H9 (cell line): ENCODE results near the gene CDH23. TPM values are rescaled to one million over a fixed set of nuclear protein-coding genes. Genes with fewer than 3 reads are reported as not detected.

Experiments
- DNase-seq: peaks from one replicate; pipeline ENCODE4 v3.0.0-alpha.2; 2017
- H2AFZ ChIP-seq: one replicate; pipeline ENCODE4 v1.6.1; 2013; ENCODE audit warnings: mild to moderate bottlenecking, low read length, control low read depth, moderate library complexity
- H2AK5ac ChIP-seq: 2 replicates; pipeline ENCODE4 v1.6.1; 2013; ENCODE audit warnings: low read length, control low read depth, mixed read lengths; ENCODE audit not compliant: insufficient read length
- H2BK120ac ChIP-seq: one replicate; pipeline ENCODE4 v1.6.1; 2013; ENCODE audit warnings: low read depth, mild to moderate bottlenecking, low read length, control low read depth, inconsistent platforms; ENCODE audit not compliant: poor library complexity, severe bottlenecking
- H2BK12ac ChIP-seq: 2 replicates; pipeline ENCODE4 v1.6.1; 2013; ENCODE audit warnings: low read length, control low read depth, mixed read lengths, low read depth; ENCODE audit not compliant: insufficient read length
- H2BK15ac ChIP-seq: 2 replicates; pipeline ENCODE4 v1.6.1; 2013; ENCODE audit warnings: low read depth, low read length, control low read depth
- H2BK20ac ChIP-seq: one replicate; pipeline ENCODE4 v1.6.1; 2013; ENCODE audit warnings: low read depth, mild to moderate bottlenecking, low read length, control low read depth, inconsistent platforms; ENCODE audit not compliant: poor library complexity, severe bottlenecking
- H2BK5ac ChIP-seq: 2 replicates; pipeline ENCODE4 v1.6.1; 2013; ENCODE audit warnings: low read length, control low read depth, mixed read lengths; ENCODE audit not compliant: insufficient read length
- H3K14ac ChIP-seq: 2 replicates; pipeline ENCODE4 v1.6.1; 2013; ENCODE audit warnings: low read length, control low read depth; ENCODE audit not compliant: insufficient read depth
- H3K18ac ChIP-seq: 2 replicates; pipeline ENCODE4 v1.6.1; 2013; ENCODE audit warnings: low read depth, mild to moderate bottlenecking, mixed read lengths, low read length, control low read depth; ENCODE audit not compliant: insufficient read length
- H3K23ac ChIP-seq: 2 replicates; pipeline ENCODE4 v1.6.1; 2013; ENCODE audit warnings: low read length, control low read depth, mixed read lengths, low read depth; ENCODE audit not compliant: insufficient read length
- H3K23me2 ChIP-seq: 2 replicates; pipeline ENCODE4 v1.6.1; 2013; ENCODE audit warnings: low read depth, mild to moderate bottlenecking, mixed read lengths, low read length, control low read depth; ENCODE audit not compliant: insufficient read length, poor library complexity, severe bottlenecking
- H3K27ac ChIP-seq: 2 replicates; pipeline ENCODE4 v1.5.1; 2013; ENCODE audit warnings: low read length, control low read depth, mixed read lengths, low read depth; ENCODE audit not compliant: insufficient read length
- H3K27me3 ChIP-seq: 2 replicates; pipeline ENCODE4 v1.6.1; 2013; ENCODE audit warnings: low read length, control low read depth, inconsistent platforms; ENCODE audit not compliant: insufficient read depth
- H3K4ac ChIP-seq: 2 replicates; pipeline ENCODE4 v1.6.1; 2013; ENCODE audit warnings: low read depth, mild to moderate bottlenecking, control low read depth, inconsistent platforms, low read length, moderate library complexity
- H3K4me1 ChIP-seq: 2 replicates; pipeline ENCODE4 v1.6.1; 2013; ENCODE audit warnings: low read length, control low read depth, inconsistent platforms; ENCODE audit not compliant: insufficient read depth
- H3K4me2 ChIP-seq: 2 replicates; pipeline ENCODE4 v1.6.1; 2013; ENCODE audit warnings: low read length, control low read depth, mixed read lengths; ENCODE audit not compliant: insufficient read length, insufficient read depth
- H3K56ac ChIP-seq: 2 replicates; pipeline ENCODE4 v1.6.1; 2013; ENCODE audit warnings: low read depth, mild to moderate bottlenecking, mixed read lengths, low read length, control low read depth; ENCODE audit not compliant: insufficient read length
- H3K79me1 ChIP-seq: 2 replicates; pipeline ENCODE4 v1.6.1; 2013; ENCODE audit warnings: low read depth, mild to moderate bottlenecking, moderate library complexity, low read length, control low read depth, inconsistent platforms; ENCODE audit not compliant: insufficient read depth, poor library complexity, severe bottlenecking
- H3K79me2 ChIP-seq: 2 replicates; pipeline ENCODE4 v1.6.1; 2013; ENCODE audit warnings: low read length, control low read depth, inconsistent platforms; ENCODE audit not compliant: insufficient read depth
- H3K9ac ChIP-seq: 2 replicates; pipeline ENCODE4 v1.6.1; 2013; ENCODE audit warnings: low read length, control low read depth, mixed read lengths; ENCODE audit not compliant: insufficient read length; ENCODE audit errors: extremely low read depth
- H3K9me3 ChIP-seq: one replicate; pipeline ENCODE4 v1.6.1; 2013; ENCODE audit warnings: low read depth, low read length, inconsistent platforms; ENCODE audit not compliant: control insufficient read depth
- H3T11ph ChIP-seq: one replicate; pipeline ENCODE4 v1.6.1; 2013; ENCODE audit warnings: mild to moderate bottlenecking, low read length, control low read depth, inconsistent platforms
- H4K20me1 ChIP-seq: one replicate; pipeline ENCODE4 v1.6.1; 2013; ENCODE audit not compliant: control insufficient read depth, insufficient read length, insufficient read depth
- H4K5ac ChIP-seq: 2 replicates; pipeline ENCODE4 v1.6.1; 2013; ENCODE audit warnings: low read depth, mild to moderate bottlenecking, mixed read lengths, low read length, control low read depth; ENCODE audit not compliant: insufficient read length
- H4K8ac ChIP-seq: replicated peaks from 2 replicates; pipeline ENCODE4 v1.6.1; 2013; ENCODE audit warnings: low read length, control low read depth, mixed read lengths, low read depth; ENCODE audit not compliant: insufficient read length
- H4K91ac ChIP-seq: 2 replicates; pipeline ENCODE4 v1.6.1; 2013; ENCODE audit warnings: low read depth, mild to moderate bottlenecking, moderate library complexity, mixed read lengths, low read length, control low read depth; ENCODE audit not compliant: insufficient read length
- H3K27ac Mint-ChIP-seq, 3 experiments: 2 replicates in 2 of 3; 3 replicates in 1 of 3; pipeline ENCODE4 v1.8.0; 2020 to 2021; ENCODE audit warnings: mixed read lengths in 3 of 3, mild to moderate bottlenecking in 1 of 3, moderate library complexity in 1 of 3
- H3K27me3 Mint-ChIP-seq: 2 replicates; pipeline ENCODE4 v1.8.0; 2021; ENCODE audit warnings: low read depth, mild to moderate bottlenecking, moderate library complexity, mixed read lengths
- H3K36me3 Mint-ChIP-seq, 3 experiments: 2 replicates in 2 of 3; 3 replicates in 1 of 3; pipeline ENCODE4 v1.8.0; 2020 to 2021; ENCODE audit warnings: low read depth in 3 of 3, mixed read lengths in 3 of 3; ENCODE audit not compliant: insufficient read depth in 1 of 3
- H3K4me1 Mint-ChIP-seq, 2 experiments: 2 replicates each; pipeline ENCODE4 v1.8.0; 2020; ENCODE audit warnings: mixed read lengths in 2 of 2
- H3K4me3 Mint-ChIP-seq, 2 experiments: 2 replicates in 1 of 2; 3 replicates in 1 of 2; pipeline ENCODE4 v1.8.0; 2020 to 2021; ENCODE audit warnings: mild to moderate bottlenecking in 2 of 2, mixed read lengths in 2 of 2, moderate library complexity in 1 of 2
- H3K9me3 Mint-ChIP-seq, 2 experiments: 2 replicates in 1 of 2; 3 replicates in 1 of 2; pipeline ENCODE4 v1.8.0; 2020; ENCODE audit warnings: mild to moderate bottlenecking in 2 of 2, mixed read lengths in 2 of 2, moderate library complexity in 1 of 2
- WGBS: extraction: QIAGEN DNeasy Blood & Tissue Kit; methylation state at CpG from one replicate; pipeline ENCODE4 v1.1.7; 2013; ENCODE audit warnings: missing lambda C conversion rate, low lambda C conversion rate, mixed read lengths; ENCODE audit not compliant: insufficient read length; ENCODE audit errors: extremely low coverage; 5-methylcytosine and 5-hydroxymethylcytosine counted together
- total RNA-seq: library from RNA; stranded (reverse); gene quantifications from 2 replicates; pipeline ENCODE4 v1.2.1, GENCODE V29; 2021
- TF ChIP-seq, protein P1 (sequence below): fragments of 200-600 bp; sonication (generic); conservative IDR thresholded peaks from 3 replicates; pipeline ENCODE4 v1.8.0; 2021; ENCODE audit warnings: antibody characterized with exemption, mild to moderate bottlenecking

CDH23 gene
- total RNA-seq, 1 experiment from 2014 or later = 2.1 TPM

- Histone ChIP-seq H4K20me1 (no peaks in the 10 kb centered on the region), H2BK15ac (no peak overlapping the region), H4K8ac (no peak overlapping the region), H2BK20ac (no peak overlapping the region), H3K18ac (no peak overlapping the region), H3K14ac (no peak overlapping the region), H3K27me3 (no peaks in the 10 kb centered on the region), H3K9me3 (no peaks in the 10 kb centered on the region), H4K91ac (no peak overlapping the region), H4K5ac (no peak overlapping the region), H3K4me1 (no peaks in the 10 kb centered on the region; the same call in 1 of the 2 replicates), H3K27ac (no peak overlapping the region), H3K79me2 (no peaks in the 10 kb centered on the region), H3T11ph (no peak overlapping the region), H2AFZ (no peak overlapping the region), H3K23me2 (no peaks in the 10 kb centered on the region), H3K56ac (no peak overlapping the region), H2BK5ac (no peak overlapping the region), H2AK5ac (no peak overlapping the region), H2BK120ac (no peak overlapping the region), H3K23ac (no peak overlapping the region), H3K9ac (no peak overlapping the region), H2BK12ac (no peak overlapping the region), H3K4me2 (no peak overlapping the region), H3K79me1 (no peaks in the 10 kb centered on the region), H3K4ac (no peak overlapping the region)
- H3K9me3 Mint-ChIP-seq = no peaks in the 10 kb centered on the region; a peak in 1 of 5 replicates
- no CpG with 5 or more reads among the region's 10 CpGs for WGBS
- H3K4me1 Mint-ChIP-seq = peaks cover 0 to 2% of the 10 kb centered on the region in 2 experiments; a peak in 3 of 4 replicates
- no peak for DNase-seq
- no peaks in the 10 kb centered on the region for H3K36me3 Mint-ChIP-seq
- TF ChIP-seq, protein P1, sequence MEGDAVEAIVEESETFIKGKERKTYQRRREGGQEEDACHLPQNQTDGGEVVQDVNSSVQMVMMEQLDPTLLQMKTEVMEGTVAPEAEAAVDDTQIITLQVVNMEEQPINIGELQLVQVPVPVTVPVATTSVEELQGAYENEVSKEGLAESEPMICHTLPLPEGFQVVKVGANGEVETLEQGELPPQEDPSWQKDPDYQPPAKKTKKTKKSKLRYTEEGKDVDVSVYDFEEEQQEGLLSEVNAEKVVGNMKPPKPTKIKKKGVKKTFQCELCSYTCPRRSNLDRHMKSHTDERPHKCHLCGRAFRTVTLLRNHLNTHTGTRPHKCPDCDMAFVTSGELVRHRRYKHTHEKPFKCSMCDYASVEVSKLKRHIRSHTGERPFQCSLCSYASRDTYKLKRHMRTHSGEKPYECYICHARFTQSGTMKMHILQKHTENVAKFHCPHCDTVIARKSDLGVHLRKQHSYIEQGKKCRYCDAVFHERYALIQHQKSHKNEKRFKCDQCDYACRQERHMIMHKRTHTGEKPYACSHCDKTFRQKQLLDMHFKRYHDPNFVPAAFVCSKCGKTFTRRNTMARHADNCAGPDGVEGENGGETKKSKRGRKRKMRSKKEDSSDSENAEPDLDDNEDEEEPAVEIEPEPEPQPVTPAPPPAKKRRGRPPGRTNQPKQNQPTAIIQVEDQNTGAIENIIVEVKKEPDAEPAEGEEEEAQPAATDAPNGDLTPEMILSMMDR = no peak
- H3K4me3 Mint-ChIP-seq = no peak overlapping the region
- H3K27ac Mint-ChIP-seq = no peak overlapping the region
- H3K27me3 Mint-ChIP-seq = peaks cover 15% of the 10 kb centered on the region
Observed at GRCh38 chr10:71766717-71767419, 370.1 kb downstream of the CDH23 start.
